ENCODE data around the gene SUSD3. TPM values are rescaled to one million over a fixed set of nuclear protein-coding genes. Genes with fewer than 3 reads are reported as not detected.
A peak's percentile ranks its signal among the peaks of the same experiment; 100 is the strongest.

The SUSD3 gene
- polyA plus RNA-seq, 5 donors, result 3.6 to 11.9 (median 5.7) TPM

GRCh38 chr9:93076101-93076791 lies 17.7 kb downstream of the SUSD3 start:
- DNase-seq, result no peak

GRCh38 chr9:93076792-93077128 lies 18.3 kb downstream of the SUSD3 start:
- no peak for DNase-seq

GRCh38 chr9:93077367-93077766 lies 18.9 kb downstream of the SUSD3 start:
- DNase-seq, result no peak

- DNase-seq, result no peak
Measured at GRCh38 chr9:93077811-93078210, 19.3 kb downstream of the SUSD3 start.

GRCh38 chr9:93079371-93079770 lies 20.9 kb downstream of the SUSD3 start:
- no peak for DNase-seq

- DNase-seq, result no peak
Measured at GRCh38 chr9:93080406-93080805, 21.9 kb downstream of the SUSD3 start.

GRCh38 chr9:93081081-93081529 lies 22.6 kb downstream of the SUSD3 start:
- DNase-seq, result no peak

- DNase-seq, result no peak
Measured at GRCh38 chr9:93081931-93082330, 23.4 kb downstream of the SUSD3 start.

GRCh38 chr9:93082841-93083411 lies 24.4 kb downstream of the SUSD3 start:
- peak in 1 of 2 donors; percentile 29 for DNase-seq

- no peak for DNase-seq
Measured at GRCh38 chr9:93083592-93084470, 25.3 kb downstream of the SUSD3 start.

- no peak for DNase-seq
Measured at GRCh38 chr9:93084471-93084881, 26.0 kb downstream of the SUSD3 start.

GRCh38 chr9:93085676-93086075 lies 27.2 kb downstream of the SUSD3 start:
- no peak for DNase-seq

- DNase-seq, result no peak
Measured at GRCh38 chr9:93086447-93087224, 28.1 kb downstream of the SUSD3 start.

- no peak for DNase-seq
Measured at GRCh38 chr9:93087971-93088655, 29.6 kb downstream of the SUSD3 start.

- DNase-seq, result no peak
Measured at GRCh38 chr9:93088656-93089015, 30.1 kb downstream of the SUSD3 start.

- no peak for DNase-seq
Measured at GRCh38 chr9:93089024-93089423, 30.5 kb downstream of the SUSD3 start.

- DNase-seq, result no peak
Measured at GRCh38 chr9:93089481-93089991, 31.0 kb downstream of the SUSD3 start.

- DNase-seq, result no peak
Measured at GRCh38 chr9:93090091-93090655, 31.7 kb downstream of the SUSD3 start.

- no peak for DNase-seq
Measured at GRCh38 chr9:93091056-93091452, 32.6 kb downstream of the SUSD3 start.

- no peak for DNase-seq
Measured at GRCh38 chr9:93091453-93092081, 33.1 kb downstream of the SUSD3 start.
